GM19372 (cell line): Measurements from ENCODE around the gene GALT.

Experiments
- ATAC-seq: cut with Tn5 transposase; IDR thresholded peaks from one replicate; pipeline ENCODE4 v1.9.1; 2021; ENCODE audit warnings: mild to moderate bottlenecking, low read depth, moderate library complexity; ENCODE audit not compliant: unreplicated experiment

GALT gene

GRCh38 chr9:34651321-34651720 lies 4.8 kb downstream of the GALT start:
- ATAC-seq, result no peak

- ATAC-seq, result no peak
Measured at GRCh38 chr9:34651876-34652601, 5.6 kb downstream of the GALT start, which contains the start of gene IL11RA. Gene IL11RA, plus strand, starts transcription at chr9:34652185. Its CDS starts 3,033 bp downstream, at chr9:34655218.

DNA sequence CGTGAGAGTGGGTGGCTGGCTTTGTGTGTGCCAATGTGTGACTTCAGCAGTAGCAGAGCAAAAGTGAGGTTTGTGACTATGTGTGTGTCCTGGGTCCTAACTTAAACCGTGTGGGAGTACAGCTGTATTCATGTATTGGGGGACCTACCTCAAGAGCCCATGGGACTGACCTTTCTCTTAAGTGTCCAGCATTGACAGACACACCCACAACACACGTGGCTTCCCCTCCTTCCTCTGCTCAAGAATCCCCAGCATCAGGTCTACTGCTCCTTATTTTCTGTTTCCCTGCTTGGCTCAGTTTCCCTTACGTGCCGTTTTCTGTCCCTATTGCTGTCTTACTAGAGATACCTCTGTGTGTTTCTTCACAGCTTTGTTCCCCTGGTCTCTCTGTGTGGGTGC lies 6.1 kb downstream of the GALT start:
- ATAC-seq, result no peak

DNA sequence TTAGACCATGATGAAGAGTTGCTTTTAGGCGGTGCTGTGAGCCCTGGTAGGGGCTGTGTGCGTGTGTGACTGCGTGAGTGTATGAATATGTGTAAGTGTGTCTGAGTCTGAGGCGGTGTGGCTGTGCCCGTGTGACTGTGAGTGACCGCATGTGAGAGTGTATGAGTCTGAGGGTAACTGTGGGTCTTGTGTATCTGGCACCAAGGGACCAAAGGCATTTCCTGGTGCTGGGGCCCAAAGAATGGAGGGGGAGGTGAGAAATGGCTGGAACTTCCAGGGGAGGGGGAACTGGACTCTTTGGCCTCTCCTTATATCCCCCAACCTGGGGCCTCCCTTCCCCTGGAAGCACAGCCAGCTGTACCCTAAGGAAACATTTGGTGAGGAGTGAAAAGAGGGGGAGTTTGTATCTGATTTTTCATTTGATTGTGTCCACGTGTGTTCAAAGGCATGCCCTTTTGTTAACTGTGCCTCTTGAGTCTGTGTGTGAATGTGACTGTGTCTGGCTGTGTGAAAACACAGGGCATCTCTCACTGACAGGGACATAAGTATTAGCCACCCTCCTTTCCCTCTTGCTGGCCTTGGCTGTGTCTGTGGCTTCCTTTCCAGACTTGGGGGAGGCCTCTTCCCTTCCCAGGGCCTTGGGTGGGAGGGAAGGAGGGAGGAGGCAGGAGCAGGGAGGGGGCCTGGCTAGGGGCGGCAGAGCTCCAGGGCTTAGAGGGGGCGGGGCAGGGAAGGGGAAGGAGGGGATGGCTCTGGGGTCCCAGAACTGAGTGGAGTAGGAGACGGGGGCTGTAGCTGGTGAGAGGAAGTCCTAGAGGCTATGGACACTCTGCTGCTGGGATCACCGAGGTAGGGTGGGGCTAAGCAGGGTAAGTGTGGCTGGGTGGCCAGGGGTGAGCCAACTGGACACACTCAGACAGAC lies 6.9 kb downstream of the GALT start:
- no peak for ATAC-seq

- no peak for ATAC-seq
Measured at GRCh38 chr9:34654323-34655051, 8.0 kb downstream of the GALT start.

- ATAC-seq, result no peak
Measured at GRCh38 chr9:34655394-34655793, 8.9 kb downstream of the GALT start.

DNA sequence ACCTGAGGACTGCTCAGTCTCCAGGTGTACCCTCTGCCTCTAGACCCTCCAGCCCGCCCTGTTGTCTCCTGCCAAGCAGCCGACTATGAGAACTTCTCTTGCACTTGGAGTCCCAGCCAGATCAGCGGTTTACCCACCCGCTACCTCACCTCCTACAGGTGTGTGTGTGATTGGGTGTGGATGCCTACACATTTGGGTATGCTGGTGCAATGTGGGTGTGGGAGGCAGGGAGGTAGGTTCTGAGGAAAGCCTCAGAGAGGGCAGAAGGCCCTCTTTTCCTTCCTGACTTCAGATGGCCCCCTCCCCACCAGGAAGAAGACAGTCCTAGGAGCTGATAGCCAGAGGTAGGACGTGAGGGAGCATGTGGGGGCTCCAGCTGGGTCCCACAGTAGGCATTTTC lies 10.5 kb downstream of the GALT start:
- ATAC-seq, result no peak

GRCh38 chr9:34658461-34658860 lies 12.0 kb downstream of the GALT start:
- no peak for ATAC-seq

DNA sequence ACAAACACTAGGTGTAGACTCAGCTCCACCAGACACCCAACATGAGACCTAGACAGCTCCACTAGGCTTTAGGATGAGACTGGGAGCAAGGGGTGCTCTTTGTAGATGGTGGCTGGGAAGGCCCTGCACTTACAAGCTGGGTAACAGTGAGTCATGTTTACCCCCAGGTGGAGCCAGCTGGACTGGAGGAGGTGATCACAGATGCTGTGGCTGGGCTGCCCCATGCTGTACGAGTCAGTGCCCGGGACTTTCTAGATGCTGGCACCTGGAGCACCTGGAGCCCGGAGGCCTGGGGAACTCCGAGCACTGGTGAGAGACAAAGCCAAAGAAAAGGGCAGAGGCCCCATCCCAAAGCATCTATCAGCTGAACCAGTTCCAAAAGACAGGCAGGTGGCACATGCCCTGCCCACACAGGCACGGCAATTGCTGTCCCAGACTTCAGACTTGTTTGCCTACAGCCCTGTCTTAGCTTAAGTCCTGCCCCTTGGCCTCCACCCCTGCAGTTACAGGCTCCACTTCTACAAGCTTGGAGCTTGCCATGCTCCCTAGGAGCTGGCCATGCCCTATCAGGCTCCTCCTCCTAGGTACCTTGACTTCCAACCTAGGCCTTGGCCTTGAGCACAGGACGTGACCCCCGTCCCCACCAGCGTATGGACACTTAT lies 13.2 kb downstream of the GALT start:
- ATAC-seq, result no peak

DNA sequence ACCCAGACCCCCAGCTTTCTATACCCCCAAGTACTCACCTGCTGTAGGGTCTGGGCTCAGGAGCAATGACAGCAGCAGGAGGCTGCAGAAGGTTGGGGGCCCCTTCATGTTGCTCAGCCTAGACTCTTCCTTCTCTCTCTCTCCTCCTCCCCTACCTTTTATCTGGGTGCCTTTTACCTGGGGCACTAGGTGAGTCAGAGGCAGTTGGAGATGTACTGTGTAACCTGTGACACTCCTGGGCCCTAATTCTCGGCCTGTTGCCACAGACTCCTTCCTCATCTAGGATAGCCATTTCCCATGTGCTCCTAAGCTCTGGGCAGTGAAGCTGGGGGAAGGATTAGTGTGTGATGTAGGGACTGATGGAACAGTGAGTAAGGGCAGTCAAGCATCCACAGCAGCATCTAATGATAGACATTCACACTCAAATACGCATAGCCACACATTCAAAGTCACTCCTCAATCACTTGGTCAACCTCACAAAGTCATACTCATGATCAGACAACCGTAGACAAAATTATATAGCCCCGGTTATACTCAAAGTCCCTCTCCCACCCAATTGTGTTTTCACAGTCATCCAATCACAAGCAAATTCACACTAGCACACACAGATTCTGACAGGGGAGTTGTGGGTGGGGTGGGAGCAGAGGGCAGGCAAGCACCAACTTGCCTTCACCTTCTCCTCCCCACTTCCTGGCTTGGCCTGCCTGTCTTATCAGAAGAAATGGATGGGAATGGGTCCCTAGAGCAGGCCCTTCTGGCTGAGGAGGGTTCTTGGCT lies 16.2 kb downstream of the GALT start, which contains the start of gene CCL27:
Gene CCL27, minus strand, starts transcription at position 132 of the 777 bp plus-strand sequence. Its CDS starts 24 bp downstream, at position 108.
- ATAC-seq, result no peak

DNA sequence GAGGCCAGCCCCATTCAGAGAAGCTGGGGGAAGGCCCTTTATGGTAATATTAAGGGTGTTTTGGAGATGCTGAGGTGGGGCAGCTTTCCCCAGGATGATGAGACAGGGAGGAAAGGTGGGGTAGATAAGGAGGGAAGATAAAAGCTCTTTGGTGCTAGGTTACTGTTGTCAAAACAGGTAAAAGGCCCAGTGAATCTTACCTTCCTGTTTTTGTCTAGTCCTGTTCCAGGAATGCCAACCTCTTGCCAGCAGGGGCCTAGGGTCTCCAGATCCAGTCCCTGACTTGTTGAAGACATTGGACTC lies 16.8 kb downstream of the GALT start:
- ATAC-seq, result no peak

DNA sequence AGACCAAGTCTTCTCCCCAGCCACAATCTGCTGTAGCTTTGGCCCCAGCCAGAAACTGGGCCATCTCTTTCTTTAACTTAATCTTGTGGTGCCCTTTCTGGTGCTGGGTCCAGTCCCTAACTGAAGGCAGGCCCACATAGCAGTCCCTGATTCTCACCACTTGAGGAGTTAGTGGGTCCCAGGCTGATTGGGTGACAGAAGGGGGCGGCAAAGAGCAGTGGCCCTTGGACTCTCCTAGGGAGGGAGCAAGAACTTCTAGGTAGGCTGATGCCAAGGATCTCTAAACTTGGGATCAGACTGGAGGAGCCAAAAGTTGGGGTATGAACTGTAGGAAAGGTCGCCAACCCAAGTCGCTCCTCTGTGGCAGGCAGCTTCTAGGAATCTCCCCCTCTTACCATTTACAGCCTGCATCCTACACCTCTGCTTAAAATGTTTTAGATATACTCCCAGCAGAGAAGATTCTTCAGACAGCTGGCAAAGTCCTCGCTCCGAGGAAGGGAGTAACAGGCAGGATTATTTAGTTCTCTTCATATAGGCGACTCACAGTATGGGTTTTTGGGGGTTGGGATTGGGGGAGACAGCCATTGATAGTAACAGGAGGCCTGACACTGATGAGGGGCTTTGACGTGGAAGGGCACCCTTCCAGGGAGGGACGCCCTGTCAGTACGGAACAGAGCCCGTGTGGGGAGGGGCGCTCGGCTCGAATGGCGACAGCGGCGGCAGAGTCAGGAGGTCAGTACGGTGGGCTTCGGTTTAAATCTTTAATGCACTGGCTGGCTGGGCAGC lies 18.0 kb downstream of the GALT start:
- peak; percentile 52 for ATAC-seq

GRCh38 chr9:34665067-34665380 lies 18.5 kb downstream of the GALT start:
- ATAC-seq, result peak; percentile 5

- peak; percentile 73 for ATAC-seq
Measured at GRCh38 chr9:34665381-34666250, 19.1 kb downstream of the GALT start.

DNA sequence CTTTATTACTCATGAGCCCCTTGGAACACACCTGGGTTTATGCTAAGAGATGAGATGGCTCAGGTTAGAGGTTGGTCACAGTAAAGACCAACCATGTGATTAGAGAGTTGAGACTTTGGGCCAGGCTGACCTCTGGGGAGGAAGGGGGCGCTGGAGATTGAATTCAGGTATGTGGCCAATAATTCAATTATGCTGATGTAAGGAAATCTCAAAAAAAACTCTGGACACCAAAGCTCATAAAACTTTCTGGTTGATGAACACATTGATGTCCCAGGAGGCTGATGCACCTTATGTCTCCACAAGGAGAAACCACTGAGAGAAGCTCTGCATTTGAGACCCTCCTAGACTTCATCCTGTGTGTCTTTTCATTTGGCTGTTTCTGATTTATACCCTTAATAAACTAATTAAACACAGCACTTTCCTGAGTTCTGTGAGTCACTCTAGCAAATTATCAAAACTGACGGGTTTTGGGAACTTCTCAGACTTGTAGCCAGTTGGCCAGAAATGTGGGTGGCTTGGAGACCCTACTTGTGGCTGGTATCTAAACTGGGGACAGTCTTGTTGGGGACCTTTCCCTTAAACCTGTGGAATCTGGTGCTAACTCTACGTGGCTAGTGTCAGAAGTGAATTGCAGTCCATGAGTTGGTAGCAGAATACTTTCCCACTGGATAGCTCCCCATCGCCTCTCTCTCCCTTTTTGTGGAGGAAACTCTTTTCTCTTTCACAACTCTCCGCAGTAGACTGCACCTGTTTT lies 23.5 kb downstream of the GALT start:
- no peak for ATAC-seq

DNA sequence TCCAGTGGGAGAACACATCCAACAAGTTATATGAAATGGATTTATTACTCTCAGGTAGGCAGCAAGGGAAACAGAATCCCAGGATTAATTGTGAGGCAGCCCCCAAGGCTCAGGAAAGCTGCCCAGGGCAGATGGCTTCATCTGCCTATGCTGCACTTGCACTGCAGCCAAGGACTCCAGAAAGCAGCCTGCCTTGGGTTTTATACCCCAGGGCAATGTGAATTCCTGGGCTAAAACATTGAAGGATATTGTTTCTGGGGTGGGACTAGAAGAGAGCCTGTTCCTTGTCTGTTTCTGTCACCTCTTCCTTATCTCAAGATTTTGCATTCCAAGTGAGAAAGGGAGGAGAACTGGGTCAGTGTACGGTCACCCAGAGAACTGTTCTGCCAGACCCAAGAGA lies 24.8 kb downstream of the GALT start:
- ATAC-seq, result no peak

DNA sequence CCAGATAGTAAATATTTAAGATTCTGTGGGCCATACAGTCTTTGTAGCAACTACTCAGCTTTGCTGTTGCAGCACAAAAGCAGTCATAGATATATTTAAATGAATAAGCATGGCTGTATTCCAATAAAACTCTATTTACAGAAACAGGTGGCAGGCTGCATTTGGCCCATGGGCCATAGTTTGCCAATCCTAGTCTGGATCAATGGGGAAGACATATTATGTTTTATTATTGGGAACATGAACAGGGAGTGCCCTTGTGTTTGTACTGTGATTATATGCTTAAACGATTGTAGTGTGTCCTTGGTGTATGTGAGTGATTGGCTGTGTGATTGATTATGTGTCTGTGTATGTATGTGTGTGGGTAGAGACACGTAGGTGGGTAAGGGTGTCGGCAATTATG lies 28.0 kb downstream of the GALT start:
- ATAC-seq, result no peak
